NCI-H1092 treated with DMSO at 0.1 percent for 48 hours (cell line): ENCODE data around the gene UBE2M.
"Not testable (repeated sequence)": the region's sequence is repeated elsewhere in the genome, so short reads cannot be mapped to it uniquely, and the experiment has no call there.

Source experiments
- DNase-seq: peaks from one replicate; lab custom pipeline; 2025; lab: John Stamatoyannopoulos, UW

Gene UBE2M

GRCh38 chr19:58511353-58512208, 46.8 kb downstream of the UBE2M start, which contains the start of gene SLC27A5:
SLC27A5 (minus strand) TSS chr19:58511992; CDS start chr19:58511955, 37 bp downstream.
- no peak for DNase-seq

GRCh38 chr19:58510084-58510862, 48.1 kb downstream of the UBE2M start:
- DNase-seq, result no peak

DNA sequence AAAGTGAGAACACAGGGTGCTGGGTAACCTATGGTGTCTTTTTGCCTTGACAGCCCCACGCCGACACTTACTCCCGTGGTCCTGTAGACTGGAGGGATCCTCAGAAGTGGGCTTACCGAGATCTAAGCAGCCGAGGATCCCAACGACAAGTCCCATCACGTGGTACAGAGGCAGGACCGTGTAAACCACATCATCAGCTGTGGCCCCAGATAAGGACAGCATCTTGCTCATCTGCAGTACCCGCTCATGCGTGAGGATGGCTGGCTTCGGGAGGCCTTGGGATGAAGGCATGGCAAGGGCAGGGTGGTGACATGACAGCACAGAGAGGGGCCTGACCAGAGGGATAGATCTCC, 48.7 kb downstream of the UBE2M start:
- DNase-seq, result no peak

DNA sequence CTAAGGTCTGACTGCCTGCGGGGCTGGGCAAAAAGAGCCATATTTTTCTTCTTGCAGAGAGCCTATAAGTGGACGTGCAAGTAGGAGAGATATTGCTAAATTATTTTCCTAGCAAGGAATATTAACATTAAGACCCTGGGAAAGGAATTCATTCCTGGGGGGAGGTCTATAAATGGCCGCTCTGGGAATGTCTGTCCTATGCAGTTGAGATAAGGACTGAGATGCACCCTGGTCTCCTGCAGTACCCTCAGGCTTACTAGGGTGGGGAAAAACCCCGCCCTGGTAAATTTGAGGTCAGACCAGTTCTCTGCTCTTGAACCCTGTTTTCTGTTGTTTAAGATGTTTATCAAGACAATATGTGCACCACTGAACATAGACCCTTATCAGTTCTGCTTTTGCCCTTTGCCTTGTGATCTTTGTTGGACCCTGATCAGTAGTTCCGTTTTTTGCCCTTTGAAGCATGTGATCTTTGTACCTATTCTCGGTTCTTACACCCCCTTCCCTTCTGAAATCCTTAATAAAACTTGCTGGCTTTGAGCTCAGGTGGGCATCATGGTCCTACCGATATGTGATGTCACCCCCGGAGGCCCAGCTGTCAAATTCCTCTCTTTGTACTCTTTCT, 50.7 kb downstream of the UBE2M start:
- DNase-seq, result not testable (repeated sequence)
